GM12878 (cell line): Measurements from ENCODE around the gene DIAPH1.

Experiments used
- ETV6 ChIP-seq, 2 experiments: fragments of 450-650 bp in 1 of 2; IDR thresholded peaks in 1 of 2; conservative IDR thresholded peaks in 1 of 2; 2 replicates each; pipeline ENCODE4 v1.6.1; 2014; ENCODE audit warnings: antibody characterized with exemption in 1 of 2, borderline replicate concordance in 1 of 2, low read depth in 1 of 2, mild to moderate bottlenecking in 1 of 2, moderate library complexity in 1 of 2
- MAX ChIP-seq: IDR thresholded peaks from 2 replicates; pipeline ENCODE4 v1.6.1; 2012; ENCODE audit warnings: low read depth, low read length, improper control_type of control experiment
- NR2C1 ChIP-seq: fragments of 450-650 bp; IDR thresholded peaks from 2 replicates; pipeline ENCODE4 v1.6.1; 2017; ENCODE audit warnings: antibody characterized with exemption, mild to moderate bottlenecking, moderate library complexity
- POLR2A ChIP-seq: IDR thresholded peaks from 2 replicates; pipeline ENCODE4 v1.6.1; 2011; ENCODE audit warnings: low read depth, mild to moderate bottlenecking, low read length
- REST ChIP-seq: IDR thresholded peaks from 2 replicates; pipeline ENCODE4 v1.6.1; 2012; ENCODE audit warnings: mild to moderate bottlenecking, low read depth, low read length
- SMARCA5 ChIP-seq: fragments of 450-650 bp; IDR thresholded peaks from 2 replicates; pipeline ENCODE4 v1.6.1; 2017; ENCODE audit warnings: mild to moderate bottlenecking
- SP1 ChIP-seq: IDR thresholded peaks from one replicate; pipeline ENCODE4 v1.6.1; 2011; ENCODE audit warnings: low read depth, low read length
- ZBTB40 ChIP-seq: fragments of 450-650 bp; IDR thresholded peaks from 2 replicates; pipeline ENCODE4 v1.6.1; 2016; ENCODE audit warnings: mild to moderate bottlenecking, moderate library complexity, borderline replicate concordance

GRCh38 chr5:141533897-141534296 lies 84.9 kb downstream of the DIAPH1 start:
- TF ChIP-seq ZBTB40 = no peak
- TF ChIP-seq SMARCA5 = no peak
- TF ChIP-seq ETV6 (conservative IDR thresholded peaks at IDR 0.05 in 1 of 2, IDR thresholded peaks at IDR 0.05 in 1 of 2; ENCODE audit: borderline replicate concordance in 1 of 2, low read depth in 1 of 2) = no peak
- TF ChIP-seq MAX = no peak
- TF ChIP-seq REST = no peak
- no peak for TF ChIP-seq SP1
- no peak for TF ChIP-seq NR2C1
- no peak for TF ChIP-seq POLR2A
